Ecto neural progenitor cell (in vitro differentiated cells): ENCODE data around the gene C5orf46.
A peak's percentile ranks its signal among the peaks of the same experiment; 100 is the strongest.

Experiments
- DNase-seq: peaks from one replicate; pipeline ENCODE4 v3.0.0-alpha.2; 2018; ENCODE audit warnings: low spot score

C5orf46 gene

GRCh38 chr5:147906326-147907095, at the start of gene C5orf46:
C5orf46 (minus strand) TSS chr5:147906538; CDS start chr5:147906501, 37 bp downstream.
- no peak for DNase-seq

- DNase-seq, result no peak
These were observed 48.6 kb upstream of the C5orf46 start for GRCh38 chr5:147954971-147955370.

GRCh38 chr5:147949711-147950573, 43.6 kb upstream of the C5orf46 start:
- no peak for DNase-seq

GRCh38 chr5:147946658-147947274, 40.4 kb upstream of the C5orf46 start:
- peak; percentile 54 for DNase-seq

DNA sequence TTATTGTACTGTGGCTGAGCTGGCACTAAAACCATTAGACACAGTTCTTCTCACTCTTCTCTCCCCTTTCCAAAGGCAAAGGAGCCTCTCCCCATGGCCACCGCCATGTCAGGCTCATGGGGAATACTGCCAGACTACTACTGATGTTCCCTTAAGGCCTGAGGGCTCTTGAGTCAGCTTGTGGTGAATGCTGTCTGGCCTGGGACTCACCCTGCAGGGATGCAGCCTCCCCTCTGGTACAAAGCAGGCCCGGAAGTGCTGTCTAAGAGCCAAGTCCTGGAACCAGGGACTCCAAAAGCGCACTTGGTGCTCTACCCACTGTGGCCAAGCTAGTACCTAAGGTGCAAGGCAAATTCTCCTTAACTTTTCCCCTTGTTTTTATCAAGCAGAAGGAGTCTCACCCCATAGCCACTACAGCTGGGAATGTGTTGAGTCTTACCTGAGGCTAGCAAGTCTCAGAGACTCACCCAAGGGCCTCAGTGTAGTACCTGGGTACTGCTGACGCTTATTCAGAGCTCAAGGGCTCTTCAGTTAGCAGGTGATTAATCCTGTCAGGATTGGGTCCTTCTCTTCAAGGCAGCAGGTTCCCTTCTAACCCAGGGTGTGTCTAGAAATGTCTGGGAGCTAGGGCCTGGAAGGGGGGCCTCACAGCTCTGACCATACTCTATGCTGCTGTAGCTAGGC, 33.2 kb upstream of the C5orf46 start:
- DNase-seq, result no peak

- DNase-seq, result no peak
These were observed 28.7 kb upstream of the C5orf46 start for GRCh38 chr5:147935032-147935431.

- no peak for DNase-seq
These were observed 24.4 kb upstream of the C5orf46 start for GRCh38 chr5:147930769-147931168.

DNA sequence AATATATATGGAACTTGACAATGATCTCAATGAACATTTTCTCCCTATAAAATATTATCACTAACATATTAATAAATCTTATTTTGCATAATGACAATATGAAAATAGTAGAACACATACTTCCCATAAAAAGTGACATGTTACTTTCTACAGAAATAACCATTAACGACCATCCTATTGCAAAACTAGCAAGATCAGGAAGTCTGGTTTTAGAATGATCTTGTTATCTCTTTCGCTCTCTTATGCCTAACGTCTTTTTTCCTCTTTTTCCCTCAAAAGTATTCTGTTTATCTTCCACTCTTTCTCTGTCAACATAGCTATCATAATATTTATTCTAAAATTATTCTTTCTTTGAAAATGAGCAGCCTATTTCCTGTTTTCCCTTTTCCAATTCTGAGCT, 21.6 kb upstream of the C5orf46 start:
- DNase-seq, result no peak

GRCh38 chr5:147925020-147925419, 18.7 kb upstream of the C5orf46 start:
- DNase-seq, result no peak

- DNase-seq, result no peak
These were observed 14.8 kb upstream of the C5orf46 start for GRCh38 chr5:147921136-147921535.

DNA sequence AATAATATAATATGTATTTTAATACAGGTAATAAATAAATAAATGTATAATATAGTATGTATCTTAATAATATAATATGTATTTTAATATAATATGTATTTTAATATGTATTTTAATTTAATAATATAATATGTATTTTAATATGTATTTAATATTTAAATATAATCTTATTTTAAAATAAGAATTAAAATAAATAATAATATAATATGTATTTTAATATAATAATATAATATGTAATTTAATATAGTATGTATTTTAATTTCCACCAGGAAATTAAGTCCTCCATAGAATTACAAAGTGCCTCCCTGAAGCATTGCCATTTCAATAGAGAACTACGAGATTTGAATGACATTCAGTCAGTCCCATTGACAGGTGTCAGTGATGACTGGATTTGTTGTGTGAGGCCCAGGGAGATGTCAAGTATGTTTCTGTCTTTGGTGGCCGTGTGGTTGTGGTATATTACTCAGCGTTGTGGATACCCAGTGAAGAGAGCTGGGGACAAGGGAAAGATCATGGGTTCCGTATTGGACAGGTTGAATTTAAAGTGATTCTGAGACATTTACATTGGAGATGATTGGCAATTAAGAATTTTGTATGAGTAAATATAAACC, 14.2 kb upstream of the C5orf46 start:
- DNase-seq, result no peak

- DNase-seq, result no peak
These were observed 12.6 kb upstream of the C5orf46 start for GRCh38 chr5:147918899-147919298.

DNA sequence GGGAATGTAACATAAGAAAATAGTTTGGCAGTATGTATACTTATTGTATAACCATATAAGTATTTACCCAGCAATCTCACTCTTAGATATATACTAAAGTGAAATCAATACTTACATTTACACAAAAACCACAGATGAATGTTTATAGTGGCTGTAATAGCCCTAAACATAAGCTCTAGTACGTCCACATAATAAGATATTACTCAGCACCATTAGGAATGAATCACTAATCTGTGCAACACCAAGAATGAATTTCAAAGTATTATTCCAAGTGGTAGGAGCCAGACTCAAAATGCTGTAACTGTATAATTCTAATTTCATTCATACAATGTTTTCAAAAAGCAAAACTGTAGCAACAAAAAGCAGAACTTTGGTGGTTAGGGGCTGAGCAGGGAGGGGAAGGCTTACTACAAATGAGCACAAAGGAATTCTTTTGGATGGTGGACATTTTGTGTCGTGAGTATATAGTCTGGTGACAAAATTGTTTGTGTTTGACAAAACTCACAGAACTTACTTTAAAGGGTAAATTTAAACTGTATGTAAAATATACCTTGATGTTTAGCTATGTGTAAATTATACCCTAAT, 11.9 kb upstream of the C5orf46 start:
- no peak for DNase-seq

- DNase-seq, result no peak
These were observed 7.4 kb upstream of the C5orf46 start for GRCh38 chr5:147913786-147914185.

GRCh38 chr5:147912011-147912410, 5.7 kb upstream of the C5orf46 start:
- DNase-seq, result no peak

- DNase-seq, result no peak
These were observed 5.1 kb upstream of the C5orf46 start for GRCh38 chr5:147911427-147911826.

DNA sequence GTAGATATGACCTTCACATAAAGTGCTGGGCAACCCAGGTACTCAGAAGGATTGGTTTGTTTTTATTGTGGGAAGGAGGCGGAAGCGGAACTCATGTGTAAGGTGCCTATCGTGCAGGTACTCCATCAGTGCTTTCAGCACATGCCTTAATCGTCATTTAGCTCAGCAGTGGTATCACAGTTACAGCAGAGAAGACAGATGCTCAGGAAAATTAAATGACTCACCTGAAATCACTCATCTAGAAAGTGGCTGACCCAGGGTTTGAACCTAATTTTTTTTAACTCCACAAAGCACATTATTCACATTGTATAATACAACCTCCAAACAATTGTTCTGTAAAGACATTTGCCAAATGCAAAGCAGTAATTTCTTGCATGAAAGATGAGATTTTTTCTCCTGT, 2.2 kb downstream of the C5orf46 start:
- no peak for DNase-seq

GRCh38 chr5:147902609-147903115, 3.7 kb downstream of the C5orf46 start:
- DNase-seq, result no peak

DNA sequence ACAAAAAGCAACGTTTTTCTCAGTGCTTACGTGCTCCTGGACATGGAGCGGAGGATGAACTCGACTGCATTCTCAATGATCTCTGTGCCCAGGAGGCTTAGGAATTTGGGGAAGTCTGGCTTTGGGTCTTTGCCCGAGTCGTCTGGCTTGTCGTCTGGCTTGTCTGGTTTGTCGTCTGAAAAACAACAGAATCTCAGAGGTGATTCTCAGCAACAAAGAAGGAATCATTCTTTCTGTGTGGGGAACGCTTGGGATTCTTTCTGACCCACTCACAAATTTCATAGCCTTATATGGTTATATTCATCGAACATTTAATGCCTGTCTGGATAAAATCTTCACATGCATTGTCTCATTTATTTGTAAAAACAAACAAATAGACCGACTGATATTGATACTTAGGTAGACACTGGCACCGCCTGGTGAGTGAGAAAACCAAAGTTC, 4.7 kb downstream of the C5orf46 start:
- DNase-seq, result no peak

DNA sequence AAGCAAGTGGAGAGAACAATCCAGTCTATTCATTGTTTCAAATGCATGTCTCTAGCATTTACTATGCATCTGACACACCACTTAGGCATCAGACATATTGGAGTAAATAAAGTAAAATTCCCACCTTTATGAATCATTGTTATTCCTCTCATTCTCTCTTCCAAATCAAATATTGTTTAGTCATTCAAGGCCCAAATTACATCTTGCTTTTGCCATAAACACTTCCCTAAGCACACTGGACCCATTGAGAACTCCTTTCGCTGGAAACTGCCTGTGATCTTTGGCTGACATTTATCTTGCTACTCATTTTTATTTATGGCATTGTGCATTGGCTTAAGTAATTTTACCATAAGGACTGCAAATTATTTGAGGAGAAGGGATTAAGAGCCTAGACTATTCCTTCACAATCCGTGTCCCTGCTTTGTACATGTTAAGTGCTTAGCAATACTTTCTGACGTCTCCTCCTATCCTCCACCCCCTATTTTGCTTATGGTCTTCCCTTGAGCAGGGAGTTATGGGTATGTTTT, 7.4 kb downstream of the C5orf46 start:
- no peak for DNase-seq

GRCh38 chr5:147895864-147896263, 10.5 kb downstream of the C5orf46 start:
- no peak for DNase-seq
